ENCODE measurements around the gene ALG2. TPM values are rescaled to one million over a fixed set of nuclear protein-coding genes. Genes with fewer than 3 reads are reported as not detected.
"Not testable (repeated sequence)": the region's sequence is repeated elsewhere in the genome, so short reads cannot be mapped to it uniquely, and the experiment has no call there.

ALG2 gene
- polyA plus RNA-seq, 1 donor from 2014 or later, result 15.8 TPM

- no peaks in the 10 kb centered on the region for H3K9me3 ChIP-seq (ENCODE audit: low read length)
- no peak overlapping the region for H2AFZ ChIP-seq (ENCODE audit: low read depth, low read length)
- H3K4me3 ChIP-seq (ENCODE audit: low read length), result no peak overlapping the region
- H3K36me3 ChIP-seq (ENCODE audit: insufficient read depth, low read length), result no peaks in the 10 kb centered on the region
- no peak overlapping the region for H3K4me2 ChIP-seq (ENCODE audit: low read length)
- no peak overlapping the region for H3K9ac ChIP-seq (ENCODE audit: low read length)
- no peaks in the 10 kb centered on the region for H4K20me1 ChIP-seq (ENCODE audit: insufficient read depth)
- no peaks in the 10 kb centered on the region for H3K79me2 ChIP-seq (replicated peaks; ENCODE audit: insufficient read depth, low read length)
- no peaks in the 10 kb centered on the region for H3F3A ChIP-seq (ENCODE audit: insufficient read depth, low read length, poor library complexity, severe bottlenecking)
- H3K27me3 ChIP-seq (ENCODE audit: insufficient read depth, low read depth, low read length), result no peaks in the 10 kb centered on the region
- no peaks in the 10 kb centered on the region for H3K9me2 ChIP-seq (ENCODE audit: insufficient read depth, low read length)
- no peak overlapping the region for H3K27ac ChIP-seq (ENCODE audit: low read length)
- no peak for TF ChIP-seq EP300 (conservative IDR thresholded peaks at IDR 0.05; ENCODE audit: poor library complexity, severe bottlenecking)
- TF ChIP-seq POLR2AphosphoS5 (IDR thresholded peaks at IDR 0.05), result no peak
- TF ChIP-seq CTCF (IDR thresholded peaks at IDR 0.05; ENCODE audit: poor library complexity, severe bottlenecking), result no peak
- TF ChIP-seq EZH2 (IDR thresholded peaks at IDR 0.05; ENCODE audit: borderline replicate concordance, insufficient read depth, low read length, poor library complexity, severe bottlenecking), result no peak
- no peak for TF ChIP-seq MXI1 (conservative IDR thresholded peaks at IDR 0.05; ENCODE audit: poor library complexity, severe bottlenecking)
- TF ChIP-seq SMC3 (conservative IDR thresholded peaks at IDR 0.05; ENCODE audit: poor library complexity), result no peak
- TF ChIP-seq TAF1 (IDR thresholded peaks at IDR 0.05; ENCODE audit: low read depth), result no peak
- no peak for TF ChIP-seq RAD21 (conservative IDR thresholded peaks at IDR 0.05)
- no peak for TF ChIP-seq REST (IDR thresholded peaks at IDR 0.05; ENCODE audit: borderline replicate concordance)
Observed at GRCh38 chr9:99197987-99198386, 23.8 kb downstream of the ALG2 start.

GRCh38 chr9:99197124-99197630, 24.6 kb downstream of the ALG2 start:
- Histone ChIP-seq H3K79me2 (replicated peaks; ENCODE audit: insufficient read depth, low read length) (no peaks in the 10 kb centered on the region), H3K9ac (ENCODE audit: low read length) (no peak overlapping the region), H3K9me3 (ENCODE audit: low read length) (no peaks in the 10 kb centered on the region), H3K4me3 (ENCODE audit: low read length) (no peak overlapping the region), H3K36me3 (ENCODE audit: insufficient read depth, low read length) (no peaks in the 10 kb centered on the region), H3K27ac (ENCODE audit: low read length) (no peak overlapping the region), H3K9me2 (ENCODE audit: insufficient read depth, low read length) (no peaks in the 10 kb centered on the region), H3K4me2 (ENCODE audit: low read length) (no peak overlapping the region), H4K20me1 (ENCODE audit: insufficient read depth) (no peaks in the 10 kb centered on the region), H2AFZ (ENCODE audit: low read depth, low read length) (no peak overlapping the region), H3F3A (ENCODE audit: insufficient read depth, low read length, poor library complexity, severe bottlenecking) (no peaks in the 10 kb centered on the region), H3K27me3 (ENCODE audit: insufficient read depth, low read depth, low read length) (no peaks in the 10 kb centered on the region)
- TF ChIP-seq CTCF (IDR thresholded peaks at IDR 0.05; ENCODE audit: poor library complexity, severe bottlenecking), result no peak
- no peak for TF ChIP-seq EP300 (conservative IDR thresholded peaks at IDR 0.05; ENCODE audit: poor library complexity, severe bottlenecking)
- no peak for TF ChIP-seq REST (IDR thresholded peaks at IDR 0.05; ENCODE audit: borderline replicate concordance)
- no peak for TF ChIP-seq RAD21 (conservative IDR thresholded peaks at IDR 0.05)
- TF ChIP-seq EZH2 (IDR thresholded peaks at IDR 0.05; ENCODE audit: borderline replicate concordance, insufficient read depth, low read length, poor library complexity, severe bottlenecking), result no peak
- TF ChIP-seq TAF1 (IDR thresholded peaks at IDR 0.05; ENCODE audit: low read depth), result no peak
- TF ChIP-seq SMC3 (conservative IDR thresholded peaks at IDR 0.05; ENCODE audit: poor library complexity), result no peak
- TF ChIP-seq POLR2AphosphoS5 (IDR thresholded peaks at IDR 0.05), result no peak
- TF ChIP-seq MXI1 (conservative IDR thresholded peaks at IDR 0.05; ENCODE audit: poor library complexity, severe bottlenecking), result no peak

GRCh38 chr9:99196484-99196883, 25.3 kb downstream of the ALG2 start:
- H2AFZ ChIP-seq (ENCODE audit: low read depth, low read length); H3K27ac ChIP-seq (ENCODE audit: low read length): not testable (repeated sequence)

More at GRCh38 chr9:99196484-99196883, 25.3 kb downstream of the ALG2 start:
- not testable (repeated sequence) for H3K9ac ChIP-seq (ENCODE audit: low read length); H3K79me2 ChIP-seq (replicated peaks; ENCODE audit: insufficient read depth, low read length); H3K4me3 ChIP-seq (ENCODE audit: low read length); H3K4me2 ChIP-seq (ENCODE audit: low read length); H3K36me3 ChIP-seq (ENCODE audit: insufficient read depth, low read length); H3K27me3 ChIP-seq (ENCODE audit: insufficient read depth, low read depth, low read length); H3K9me2 ChIP-seq (ENCODE audit: insufficient read depth, low read length); H3F3A ChIP-seq (ENCODE audit: insufficient read depth, low read length, poor library complexity, severe bottlenecking); H3K9me3 ChIP-seq (ENCODE audit: low read length); H4K20me1 ChIP-seq (ENCODE audit: insufficient read depth)
